ENCODE measurements around the gene ID1.

- TF ChIP-seq CTCF (IDR thresholded peaks at IDR 0.05) (no peak), POLR2A (IDR thresholded peaks at IDR 0.05) (no peak)
These were observed 26.5 kb upstream of the ID1 start for GRCh38 chr20:31578448-31579138.
